Measurements from ENCODE around the gene FHL3.

DNA sequence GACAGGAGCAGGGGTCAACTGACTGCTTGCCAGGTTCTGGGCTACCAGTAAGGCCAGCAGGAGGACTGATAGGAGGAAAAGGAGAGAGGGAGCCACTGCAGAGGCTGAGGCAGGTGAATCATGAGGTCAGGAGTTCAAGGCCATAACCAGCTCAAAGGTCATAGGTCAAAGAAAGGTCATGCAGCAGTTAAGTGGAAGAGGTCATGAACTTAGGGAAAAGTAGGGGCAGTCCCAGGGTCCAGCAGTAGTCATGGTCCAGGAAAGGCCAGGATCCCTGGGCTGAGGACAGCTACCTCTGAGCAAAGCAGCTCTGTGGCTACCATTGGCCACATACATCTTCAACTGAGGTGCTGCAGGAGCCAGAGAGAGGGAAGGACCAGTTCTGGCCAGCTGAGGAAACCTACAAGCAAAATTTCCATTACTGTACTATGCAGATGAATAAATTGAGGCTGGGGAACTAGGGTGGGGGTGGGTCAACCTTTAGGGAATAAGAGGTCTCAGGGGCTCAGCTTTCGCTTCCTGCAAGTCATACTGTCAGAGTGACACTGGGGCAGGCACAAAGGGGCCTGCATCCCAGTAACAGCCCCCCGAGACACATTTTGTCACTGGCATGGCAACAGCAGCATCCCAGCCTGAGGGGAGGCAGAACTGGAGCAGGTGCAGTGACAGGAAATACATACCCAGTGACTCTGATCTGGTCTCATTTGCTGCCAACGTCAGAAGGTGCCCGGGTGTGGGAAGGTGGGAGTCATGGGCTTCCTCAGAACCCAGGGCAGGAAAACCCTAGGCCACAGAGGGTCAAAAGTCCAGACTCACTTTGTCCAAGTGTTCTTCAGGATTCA is 53.3 kb downstream of the FHL3 start:
- TF ChIP-seq, protein P1, sequence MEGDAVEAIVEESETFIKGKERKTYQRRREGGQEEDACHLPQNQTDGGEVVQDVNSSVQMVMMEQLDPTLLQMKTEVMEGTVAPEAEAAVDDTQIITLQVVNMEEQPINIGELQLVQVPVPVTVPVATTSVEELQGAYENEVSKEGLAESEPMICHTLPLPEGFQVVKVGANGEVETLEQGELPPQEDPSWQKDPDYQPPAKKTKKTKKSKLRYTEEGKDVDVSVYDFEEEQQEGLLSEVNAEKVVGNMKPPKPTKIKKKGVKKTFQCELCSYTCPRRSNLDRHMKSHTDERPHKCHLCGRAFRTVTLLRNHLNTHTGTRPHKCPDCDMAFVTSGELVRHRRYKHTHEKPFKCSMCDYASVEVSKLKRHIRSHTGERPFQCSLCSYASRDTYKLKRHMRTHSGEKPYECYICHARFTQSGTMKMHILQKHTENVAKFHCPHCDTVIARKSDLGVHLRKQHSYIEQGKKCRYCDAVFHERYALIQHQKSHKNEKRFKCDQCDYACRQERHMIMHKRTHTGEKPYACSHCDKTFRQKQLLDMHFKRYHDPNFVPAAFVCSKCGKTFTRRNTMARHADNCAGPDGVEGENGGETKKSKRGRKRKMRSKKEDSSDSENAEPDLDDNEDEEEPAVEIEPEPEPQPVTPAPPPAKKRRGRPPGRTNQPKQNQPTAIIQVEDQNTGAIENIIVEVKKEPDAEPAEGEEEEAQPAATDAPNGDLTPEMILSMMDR (IDR thresholded peaks at IDR 0.05) = no peak
- no peak for TF ChIP-seq POLR2AphosphoS5 (IDR thresholded peaks at IDR 0.05; ENCODE audit: low read depth, low read length)
